IMR-90 (cell line): ENCODE results near the gene EPHB1. TPM values are rescaled to one million over a fixed set of nuclear protein-coding genes. Genes with fewer than 3 reads are reported as not detected.

ENCODE experiments used
- ATAC-seq: fragments of 200-7000 bp; cut with Tn5 transposase; 2 replicates; pipeline ENCODE4 v1.9.1; 2020; ENCODE audit warnings: low read depth, mild to moderate bottlenecking, moderate library complexity
- BruUV-seq: library from RNA; stranded (reverse); fragments of 400-500 nt; replicated peaks from 2 replicates; lab custom pipeline; 2021; lab: Mats Ljungman, UMichigan
- CTCF ChIA-PET: fragments of 300-600 bp; formaldehyde crosslinking; extraction: SDS; loops from one replicate; lab custom pipeline; 2021; ENCODE audit warnings: antibody characterized with exemption; lab: Yijun Ruan, JAX
- POLR2A ChIA-PET: fragments of 300-600 bp; sonication (Branson Sonifier 250); formaldehyde crosslinking; loops from one replicate; lab custom pipeline; 2022; ENCODE audit warnings: antibody characterized with exemption; ENCODE audit not compliant: unreplicated experiment; lab: Charles Lee
- DNase-seq: peaks from one replicate; pipeline ENCODE4 v3.0.0; 2013
- H2AFZ ChIP-seq: replicated peaks from 2 replicates; pipeline ENCODE3; 2013; ENCODE audit warnings: low read length, mild to moderate bottlenecking; ENCODE audit not compliant: poor library complexity
- H2AK5ac ChIP-seq: 2 replicates; pipeline ENCODE4 v1.6.1; 2013; ENCODE audit warnings: low read depth, low read length, inconsistent platforms
- H2AK9ac ChIP-seq: replicated peaks from 2 replicates; pipeline ENCODE3; 2013; ENCODE audit warnings: mild to moderate bottlenecking, low read depth, low read length, moderate library complexity; ENCODE audit not compliant: poor library complexity
- H2BK120ac ChIP-seq: 2 replicates; pipeline ENCODE4 v1.6.1; 2013; ENCODE audit warnings: low read depth, low read length, inconsistent platforms
- H2BK15ac ChIP-seq: 3 replicates; pipeline ENCODE4 v1.6.1; 2013; ENCODE audit warnings: low read depth, low read length, inconsistent platforms
- H2BK20ac ChIP-seq: 2 replicates; pipeline ENCODE4 v1.6.1; 2013; ENCODE audit warnings: low read depth, mild to moderate bottlenecking, inconsistent platforms, low read length, moderate library complexity
- H2BK5ac ChIP-seq: 2 replicates; pipeline ENCODE4 v1.6.1; 2013; ENCODE audit warnings: mild to moderate bottlenecking, low read depth, low read length, inconsistent platforms; ENCODE audit not compliant: poor library complexity, severe bottlenecking
- H3K14ac ChIP-seq: replicated peaks from 2 replicates; pipeline ENCODE4 v1.6.1; 2013; ENCODE audit warnings: low read depth, low read length, inconsistent platforms
- H3K18ac ChIP-seq: 2 replicates; pipeline ENCODE4 v1.6.1; 2013; ENCODE audit warnings: low read depth, low read length, control low read depth
- H3K23ac ChIP-seq: 2 replicates; pipeline ENCODE4 v1.6.1; 2013; ENCODE audit warnings: low read depth, low read length, inconsistent platforms
- H3K27ac ChIP-seq: 2 replicates; pipeline ENCODE4 v1.5.1; 2013; ENCODE audit warnings: mild to moderate bottlenecking, control low read depth, low read length; ENCODE audit not compliant: insufficient read depth
- H3K27me3 ChIP-seq: 2 replicates; pipeline ENCODE4 v1.6.1; 2013; ENCODE audit warnings: low read length; ENCODE audit not compliant: control insufficient read depth, insufficient read depth
- H3K36me3 ChIP-seq: 2 replicates; pipeline ENCODE4 v1.6.1; 2013; ENCODE audit warnings: low read length, mixed read lengths; ENCODE audit not compliant: control insufficient read depth, insufficient read depth
- H3K4ac ChIP-seq: 2 replicates; pipeline ENCODE4 v1.6.1; 2013; ENCODE audit warnings: low read depth, low read length, inconsistent platforms
- H3K4me1 ChIP-seq: 2 replicates; pipeline ENCODE4 v1.6.1; 2013; ENCODE audit warnings: low read length, mixed read lengths; ENCODE audit not compliant: control insufficient read depth, insufficient read depth
- H3K4me2 ChIP-seq: 2 replicates; pipeline ENCODE4 v1.6.1; 2013; ENCODE audit warnings: low read depth, mild to moderate bottlenecking, control low read depth, low read length, moderate library complexity
- H3K4me3 ChIP-seq: 2 replicates; pipeline ENCODE4 v1.5.1; 2013; ENCODE audit warnings: low read depth, mild to moderate bottlenecking, control low read depth, low read length, moderate library complexity; ENCODE audit not compliant: insufficient read depth
- H3K56ac ChIP-seq: 2 replicates; pipeline ENCODE4 v1.6.1; 2013; ENCODE audit warnings: low read length, inconsistent platforms; ENCODE audit not compliant: insufficient read depth; ENCODE audit errors: extremely low read depth
- H3K79me1 ChIP-seq, 2 experiments: 2 replicates each; pipeline ENCODE4 v1.6.1; 2013; ENCODE audit warnings: low read length in 2 of 2, inconsistent platforms in 1 of 2, low read depth in 1 of 2
- H3K9ac ChIP-seq: 2 replicates; pipeline ENCODE4 v1.6.1; 2013; ENCODE audit warnings: low read depth, low read length, control low read depth
- H3K9me1 ChIP-seq: 2 replicates; pipeline ENCODE4 v1.6.1; 2013; ENCODE audit warnings: low read length, inconsistent platforms; ENCODE audit not compliant: insufficient read depth
- H3K9me3 ChIP-seq: 2 replicates; pipeline ENCODE4 v1.6.1; 2013; ENCODE audit warnings: low read length; ENCODE audit not compliant: control insufficient read depth, insufficient read depth
- H4K20me1 ChIP-seq: 2 replicates; pipeline ENCODE4 v1.6.1; 2013; ENCODE audit warnings: low read length, inconsistent platforms; ENCODE audit not compliant: insufficient read depth
- H4K5ac ChIP-seq: 2 replicates; pipeline ENCODE4 v1.6.1; 2013; ENCODE audit warnings: mild to moderate bottlenecking, low read depth, low read length, control low read depth
- H4K8ac ChIP-seq, 2 experiments: 2 replicates each; pipeline ENCODE4 v1.6.1; 2013; ENCODE audit warnings: low read depth in 2 of 2, low read length in 2 of 2, control low read depth in 1 of 2, inconsistent platforms in 1 of 2
- H4K91ac ChIP-seq: 2 replicates; pipeline ENCODE4 v1.6.1; 2013; ENCODE audit warnings: low read depth, low read length, inconsistent platforms; ENCODE audit not compliant: insufficient read depth
- BHLHE40 ChIP-seq: fragments of 150-350 bp; IDR thresholded peaks from 2 replicates; pipeline ENCODE4 v1.6.1; 2016; ENCODE audit warnings: mild to moderate bottlenecking, low read depth, low read length
- CEBPB ChIP-seq: IDR thresholded peaks from 2 replicates; pipeline ENCODE4 v1.6.1; 2012; ENCODE audit warnings: low read depth, low read length, improper control_type of control experiment
- CHD1 ChIP-seq: IDR thresholded peaks from 2 replicates; pipeline ENCODE4 v1.6.1; 2012; ENCODE audit warnings: low read depth, low read length, improper control_type of control experiment
- CTCF ChIP-seq: conservative IDR thresholded peaks from 2 replicates; pipeline ENCODE4 v1.5.1; 2012; ENCODE audit warnings: mild to moderate bottlenecking, low read depth, low read length, improper control_type of control experiment
- FOS ChIP-seq: fragments of 150-350 bp; IDR thresholded peaks from 2 replicates; pipeline ENCODE4 v1.6.1; 2016; ENCODE audit warnings: low read depth, low read length
- MAFK ChIP-seq: IDR thresholded peaks from 2 replicates; pipeline ENCODE4 v1.6.1; 2012; ENCODE audit warnings: low read depth, low read length, improper control_type of control experiment
- MXI1 ChIP-seq: IDR thresholded peaks from 2 replicates; pipeline ENCODE4 v1.6.1; 2012; ENCODE audit warnings: low read depth, mild to moderate bottlenecking, low read length, moderate library complexity, borderline replicate concordance
- NFE2L2 ChIP-seq: fragments of 150-350 bp; IDR thresholded peaks from 2 replicates; pipeline ENCODE4 v1.6.1; 2016; ENCODE audit warnings: low read depth, mild to moderate bottlenecking, low read length
- POLR2A ChIP-seq: IDR thresholded peaks from 2 replicates; pipeline ENCODE4 v1.6.1; 2012; ENCODE audit warnings: mild to moderate bottlenecking, low read depth, low read length
- RAD21 ChIP-seq: IDR thresholded peaks from 2 replicates; pipeline ENCODE4 v1.6.1; 2012; ENCODE audit warnings: low read length, improper control_type of control experiment
- RCOR1 ChIP-seq: IDR thresholded peaks from 2 replicates; pipeline ENCODE4 v1.6.1; 2012; ENCODE audit warnings: mild to moderate bottlenecking, low read length, improper control_type of control experiment; ENCODE audit not compliant: insufficient replicate concordance
- RFX5 ChIP-seq: IDR thresholded peaks from 2 replicates; pipeline ENCODE4 v1.8.0; 2012; ENCODE audit warnings: low read depth, mild to moderate bottlenecking, low read length, moderate library complexity
- USF2 ChIP-seq: fragments of 150-350 bp; IDR thresholded peaks from 2 replicates; pipeline ENCODE4 v1.6.1; 2017; ENCODE audit warnings: mild to moderate bottlenecking, antibody characterized with exemption, low read length, low read depth
- WGBS, 2 experiments: methylation state at CpG; one replicate each; pipeline versions ENCODE4 v1.1.5 to v1.1.7; 2013; ENCODE audit warnings: missing lambda C conversion rate in 2 of 2; ENCODE audit not compliant: insufficient read length in 1 of 2; ENCODE audit errors: extremely low coverage in 2 of 2; 5-methylcytosine and 5-hydroxymethylcytosine counted together
- dilution Hi-C: fragments of 300-500 bp; cut with HindIII; formaldehyde crosslinking; loops from one replicate; pipeline ENCODE4 v1.14.3; 2018; ENCODE audit warnings: low sequenced_read_pairs; ENCODE audit not compliant: unreplicated experiment
- in situ Hi-C: fragments of 300-500 bp; cut with MboI; formaldehyde crosslinking; loops from 3 replicates; pipeline ENCODE4 v1.14.3; 2019; ENCODE audit warnings: low sequenced_read_pairs, inconsistent platforms, mixed read lengths
- intact Hi-C: fragments of 100-400 bp; cut with micrococcal nuclease; formaldehyde crosslinking; loops from 2 replicates; pipeline ENCODE4 v1.10.0; 2022
- polyA plus RNA-seq, 3 experiments: library from polyadenylated mRNA; depleted of rRNA; stranded (reverse); fragments of >200 nt; gene quantifications; 2 replicates each; pipeline ENCODE4 v1.2.3, GENCODE V29; 2012; ENCODE audit warnings: low replicate concordance in 1 of 3
- total RNA-seq: library from RNA; depleted of rRNA; stranded (reverse); fragments of >200 nt; gene quantifications from 2 replicates; pipeline ENCODE4 v1.2.3, GENCODE V29; 2012

The EPHB1 gene
- total and polyA plus RNA-seq, 2 of the 4 experiments (the other 2 are of a cell fraction): 0.17 to 0.36 TPM

DNA sequence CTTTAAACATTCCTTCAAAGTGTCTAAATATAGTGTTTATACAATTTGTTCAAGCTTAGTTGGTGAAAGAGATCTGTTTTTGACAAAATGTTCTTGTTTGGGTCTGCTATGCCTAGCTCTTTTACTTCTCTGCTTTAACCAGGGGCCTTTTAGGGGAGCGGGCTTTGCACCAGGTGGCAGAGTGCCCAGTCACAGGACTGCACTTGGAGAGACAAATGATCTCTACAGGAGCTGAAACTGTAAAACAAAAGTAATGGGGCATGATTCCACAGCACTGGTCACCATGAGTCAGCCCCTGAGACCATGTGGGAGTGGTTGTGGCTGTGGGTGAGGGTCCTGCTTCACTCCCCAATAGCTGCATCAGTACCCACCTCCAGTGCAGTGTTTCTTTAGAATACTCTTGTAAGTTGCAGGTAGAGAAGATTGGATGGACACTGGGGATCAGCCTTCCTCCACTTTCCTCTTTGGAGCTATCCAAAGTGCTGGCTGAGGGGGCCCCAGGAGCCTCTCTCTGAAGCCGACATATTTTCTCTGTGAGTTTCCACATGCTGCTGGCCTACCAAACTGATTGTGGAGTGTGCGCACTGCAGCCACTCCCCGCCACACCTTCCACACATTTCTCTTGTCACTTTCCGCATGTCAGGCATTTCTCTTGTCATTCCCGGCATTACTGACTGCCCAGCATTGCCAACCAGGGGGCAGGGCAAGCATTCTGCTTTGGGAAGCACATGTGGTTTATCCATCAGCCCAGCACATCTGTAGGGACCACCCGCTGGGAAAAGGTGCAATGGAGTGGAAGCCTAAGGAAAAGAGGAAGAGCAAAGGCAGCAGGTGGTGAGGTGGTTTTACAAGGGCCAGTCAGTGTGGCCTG, 110.0 kb downstream of the EPHB1 start:
- Histone ChIP-seq H2BK120ac (no peak overlapping the region), H3K9me1 (no peaks in the 10 kb centered on the region), H2BK15ac (no peak overlapping the region), H3K27me3 (no peaks in the 10 kb centered on the region), H4K91ac (no peak overlapping the region), H2AFZ (no peak overlapping the region), H3K56ac (no peak overlapping the region), H4K8ac (no peak overlapping the region), H3K18ac (no peak overlapping the region), H4K5ac (no peak overlapping the region), H3K4me3 (no peak overlapping the region), H3K4ac (no peak overlapping the region), H3K27ac (no peak overlapping the region), H3K14ac (no peak overlapping the region), H2AK5ac (no peak overlapping the region), H2AK9ac (no peak overlapping the region), H3K9ac (no peak overlapping the region), H2BK20ac (no peak overlapping the region), H3K23ac (no peak overlapping the region), H3K79me1 (no peaks in the 10 kb centered on the region), H4K20me1 (no peaks in the 10 kb centered on the region), H3K36me3 (no peaks in the 10 kb centered on the region), H3K4me1 (no peaks in the 10 kb centered on the region), H2BK5ac (no peak overlapping the region), H3K4me2 (no peak overlapping the region), H3K9me3 (no peaks in the 10 kb centered on the region)
- dilution Hi-C loops (no loop called here), intact Hi-C loops (no loop called here), in situ Hi-C loops (no loop called here)
- ChIA-PET CTCF (no interaction called here), POLR2A (no interaction called here)
- 58% methylated on average over 2 of the region's 7 CpGs; no CpG with 5 or more reads in 1 of the 2 experiments for WGBS, 2 experiments
- no TSS peak for BruUV-seq
- DNase-seq (no peak), ATAC-seq (no peak)
- TF ChIP-seq MXI1: no peak
- no peak for TF ChIP-seq RFX5
- no peak for TF ChIP-seq NFE2L2
- no peak for TF ChIP-seq RAD21
- no peak for TF ChIP-seq FOS
- no peak for TF ChIP-seq MAFK
- no peak for TF ChIP-seq RCOR1
- no peak for TF ChIP-seq BHLHE40
- TF ChIP-seq USF2: no peak
- no peak for TF ChIP-seq CTCF
- no peak for TF ChIP-seq POLR2A
- no peak for TF ChIP-seq CHD1
- no peak for TF ChIP-seq CEBPB
